Measurements from ENCODE around the gene COX5A. TPM values are rescaled to one million over a fixed set of nuclear protein-coding genes. Genes with fewer than 3 reads are reported as not detected.
A peak's percentile ranks its signal among the peaks of the same experiment; 100 is the strongest.

Gene COX5A
- total and polyA plus RNA-seq, 2 of the 13 experiments (the other 11 are each of a cell fraction or from before 2014, with no cell fraction given) = 158 to 218 TPM

DNA sequence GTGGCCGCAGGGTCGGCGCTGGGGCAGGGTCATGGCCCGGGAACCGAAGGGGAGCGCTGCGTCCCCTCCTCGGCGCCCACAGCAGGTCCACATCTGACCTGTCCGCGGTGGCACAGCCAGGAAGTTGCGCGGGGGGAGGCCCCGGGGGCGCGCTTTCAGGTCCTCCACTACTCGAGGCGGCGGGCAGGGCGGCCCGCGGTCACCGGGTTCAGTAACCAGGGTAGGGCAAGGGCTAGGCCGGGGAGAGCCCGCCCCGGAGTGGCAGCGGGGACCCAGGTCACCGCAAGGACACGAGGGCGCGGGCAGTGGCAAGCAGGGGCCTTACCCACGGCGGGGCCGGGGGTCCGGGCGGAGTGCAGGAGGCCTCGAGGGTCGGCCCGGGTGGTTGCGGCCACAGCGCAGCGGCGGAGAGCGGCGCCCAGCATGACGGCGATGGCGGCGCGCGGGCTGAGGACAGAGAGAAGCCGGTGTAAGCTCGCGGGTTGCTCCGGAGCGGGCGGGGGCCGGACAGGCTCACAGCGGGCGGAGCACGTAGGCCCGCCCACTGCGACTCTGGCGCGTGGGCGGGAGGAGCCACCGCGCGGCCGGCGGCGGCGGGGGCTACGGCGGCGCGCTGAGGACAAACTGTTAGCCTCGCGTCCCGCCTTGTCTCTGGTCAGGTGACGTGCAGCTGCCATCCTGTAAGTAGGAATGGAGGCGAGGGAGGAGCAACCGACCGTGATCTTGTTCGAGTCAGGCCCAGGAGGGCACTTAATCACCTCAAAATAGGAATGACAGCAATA, at the start of gene COX5A (continued):
- TF ChIP-seq GZF1 (CRISPR knock-in tag; IDR thresholded peaks at IDR 0.05) (no peak), THAP11 (CRISPR knock-in tag; IDR thresholded peaks at IDR 0.05) (peak; percentile 87), ARHGAP35 (CRISPR knock-in tag; IDR thresholded peaks at IDR 0.05; ENCODE audit: borderline replicate concordance) (0 out of 2 replicates have a peak, but pooled peaks have one; percentile 32), HES4 (CRISPR knock-in tag; IDR thresholded peaks at IDR 0.05; ENCODE audit: borderline replicate concordance) (peak; percentile 92), SCMH1 (CRISPR knock-in tag; IDR thresholded peaks at IDR 0.05; ENCODE audit: borderline replicate concordance) (no peak), JARID2 (CRISPR knock-in tag; IDR thresholded peaks at IDR 0.05; ENCODE audit: insufficient replicate concordance) (no peak), ZBTB14 (CRISPR knock-in tag; IDR thresholded peaks at IDR 0.05) (peak; percentile 83), MAF1 (CRISPR knock-in tag; IDR thresholded peaks at IDR 0.05; ENCODE audit: borderline replicate concordance) (0 out of 2 replicates have a peak, but pooled peaks have one; percentile 39), ZNF513 (CRISPR knock-in tag; conservative IDR thresholded peaks at IDR 0.05) (0 out of 2 replicates have a peak, but pooled peaks have one; percentile 68), POGZ (CRISPR knock-in tag; IDR thresholded peaks at IDR 0.05) (peak; percentile 20; the same call in 1 of the 2 replicates), MED13 (CRISPR knock-in tag; IDR thresholded peaks at IDR 0.05) (no peak), MIER3 (CRISPR knock-in tag; IDR thresholded peaks at IDR 0.05; ENCODE audit: borderline replicate concordance) (peak; percentile 44; the same call in 1 of the 2 replicates), SRF (IDR thresholded peaks at IDR 0.05; ENCODE audit: low read depth, low read length) (no peak), BRD4 (CRISPR knock-in tag; IDR thresholded peaks at IDR 0.05) (no peak), FOXK2 (IDR thresholded peaks at IDR 0.05) (no peak), WIZ (CRISPR knock-in tag; IDR thresholded peaks at IDR 0.05) (no peak; the same call in 1 of the 2 replicates), ZSCAN30 (CRISPR knock-in tag; IDR thresholded peaks at IDR 0.05) (no peak; the same call in 1 of the 2 replicates), ZMYM4 (CRISPR knock-in tag; IDR thresholded peaks at IDR 0.05) (peak; percentile 82; the same call in 1 of the 2 replicates), ZNF644 (CRISPR knock-in tag; IDR thresholded peaks at IDR 0.05; ENCODE audit: low read depth) (no peak)
- TF ChIP-seq, protein P1, sequence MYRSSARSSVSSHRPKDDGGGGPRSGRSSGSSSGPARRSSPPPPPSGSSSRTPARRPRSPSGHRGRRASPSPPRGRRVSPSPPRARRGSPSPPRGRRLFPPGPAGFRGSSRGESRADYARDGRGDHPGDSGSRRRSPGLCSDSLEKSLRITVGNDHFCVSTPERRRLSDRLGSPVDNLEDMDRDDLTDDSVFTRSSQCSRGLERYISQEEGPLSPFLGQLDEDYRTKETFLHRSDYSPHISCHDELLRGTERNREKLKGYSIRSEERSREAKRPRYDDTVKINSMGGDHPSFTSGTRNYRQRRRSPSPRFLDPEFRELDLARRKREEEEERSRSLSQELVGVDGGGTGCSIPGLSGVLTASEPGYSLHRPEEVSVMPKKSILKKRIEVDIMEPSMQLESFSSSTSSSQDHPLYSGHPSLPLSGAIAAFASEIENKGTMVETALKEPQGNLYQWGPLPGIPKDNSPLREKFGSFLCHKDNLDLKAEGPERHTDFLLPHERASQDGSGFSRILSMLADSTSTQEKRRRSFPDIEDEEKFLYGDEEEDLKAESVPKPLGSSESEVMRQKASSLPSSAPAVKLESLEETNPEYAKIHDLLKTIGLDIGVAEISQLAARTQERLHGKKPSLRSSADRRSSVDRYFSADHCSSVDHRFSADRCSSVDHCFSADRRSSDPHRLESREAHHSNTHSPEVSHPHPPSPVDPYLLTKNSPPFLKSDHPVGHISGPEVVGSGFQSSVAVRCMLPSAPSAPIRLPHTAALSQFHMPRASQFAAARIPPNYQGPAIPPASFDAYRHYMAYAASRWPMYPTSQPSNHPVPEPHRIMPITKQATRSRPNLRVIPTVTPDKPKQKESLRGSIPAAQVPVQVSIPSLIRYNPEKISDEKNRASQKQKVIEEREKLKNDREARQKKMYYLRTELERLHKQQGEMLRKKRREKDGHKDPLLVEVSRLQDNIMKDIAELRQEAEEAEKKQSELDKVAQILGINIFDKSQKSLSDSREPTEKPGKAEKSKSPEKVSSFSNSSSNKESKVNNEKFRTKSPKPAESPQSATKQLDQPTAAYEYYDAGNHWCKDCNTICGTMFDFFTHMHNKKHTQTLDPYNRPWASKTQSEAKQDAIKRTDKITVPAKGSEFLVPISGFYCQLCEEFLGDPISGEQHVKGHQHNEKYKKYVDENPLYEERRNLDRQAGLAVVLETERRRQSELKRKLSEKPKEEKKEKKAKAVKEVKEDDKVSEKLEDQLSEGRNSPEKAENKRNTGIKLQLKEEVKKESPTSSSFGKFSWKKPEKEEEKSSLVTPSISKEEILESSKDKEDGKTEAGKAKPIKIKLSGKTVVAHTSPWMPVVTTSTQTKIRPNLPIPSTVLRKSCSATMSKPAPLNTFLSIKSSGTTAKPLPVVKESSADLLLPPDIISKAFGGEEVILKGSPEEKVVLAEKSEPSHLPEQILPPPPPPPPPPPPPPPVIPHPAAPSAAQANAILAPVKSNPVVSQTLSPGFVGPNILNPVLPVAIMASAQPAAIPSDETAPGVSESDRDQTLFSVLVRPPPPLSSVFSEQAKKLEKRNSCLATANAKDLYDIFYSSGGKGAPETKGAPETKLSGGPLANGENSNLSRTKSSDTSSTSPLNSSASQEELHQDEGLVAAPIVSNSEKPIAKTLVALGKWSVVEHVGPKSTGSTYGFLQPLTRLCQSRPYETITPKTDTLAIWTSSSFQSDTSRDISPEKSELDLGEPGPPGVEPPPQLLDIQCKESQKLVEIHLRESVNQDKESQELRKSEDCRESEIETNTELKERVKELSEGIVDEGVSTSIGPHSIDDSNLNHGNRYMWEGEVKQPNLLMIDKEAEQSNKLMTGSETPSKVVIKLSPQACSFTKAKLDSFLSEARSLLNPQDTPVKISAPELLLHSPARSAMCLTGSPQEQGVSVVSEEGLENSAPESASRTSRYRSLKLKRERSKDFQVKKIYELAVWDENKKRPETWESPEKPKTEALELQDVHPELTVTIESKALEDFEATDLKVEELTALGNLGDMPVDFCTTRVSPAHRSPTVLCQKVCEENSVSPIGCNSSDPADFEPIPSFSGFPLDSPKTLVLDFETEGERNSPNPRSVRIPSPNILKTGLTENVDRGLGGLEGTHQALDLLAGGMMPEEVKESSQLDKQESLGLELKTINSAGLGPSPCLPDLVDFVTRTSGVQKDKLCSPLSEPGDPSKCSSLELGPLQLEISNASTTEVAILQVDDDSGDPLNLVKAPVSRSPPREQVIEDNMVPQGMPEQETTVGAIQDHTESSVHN (CRISPR knock-in tag; IDR thresholded peaks at IDR 0.05) = no peak

All from HepG2 (cell line).